ENCODE results near the gene MGLL. TPM values are rescaled to one million over a fixed set of nuclear protein-coding genes. Genes with fewer than 3 reads are reported as not detected.
A peak's percentile ranks its signal among the peaks of the same experiment; 100 is the strongest.

MGLL gene
- total RNA-seq (2021) (0.73 to 0.96 TPM (median 0.94 TPM) in 3 replicates), Bru-seq, nascent RNA (percentile 25 among the genes with signal in this experiment)
- long read RNA-seq, experiment 1, full-length matches to known transcripts = 2 of 5 reads
- long read RNA-seq, experiment 1, partial matches to known transcripts = 0 of 5 reads
- long read RNA-seq, experiment 1, other reads (novel, unspliced or antisense) = 3 of 5 reads
- long read RNA-seq, experiment 2, partial matches to known transcripts = 0 of 3 reads
- long read RNA-seq, experiment 2, other reads (novel, unspliced or antisense) = 3 of 3 reads
- long read RNA-seq, experiment 3, full-length matches to known transcripts = 3 of 3 reads
- long read RNA-seq, experiment 3, partial matches to known transcripts = 0 of 3 reads
- long read RNA-seq, experiment 3, other reads (novel, unspliced or antisense) = 0 of 3 reads

- ChIA-PET CTCF (interaction anchor here (0.9 to 2.3 kb wide), 10 partner anchors 9 to 248 kb away, joined by 3 to 16 read pairs (median 6); no protein-coding TSS in a partner anchor), POLR2A (interaction anchor here (1.5 kb wide), 1 partner anchor 150 kb away, joined by 5 read pairs; no protein-coding TSS in a partner anchor)
- Mint-ChIP-seq H3K4me3 (peak within 1 kb of the TSS; percentile 82), H3K4me1 (peaks cover 29% of the 10 kb centered on the region), H3K36me3 (no peaks in the 10 kb centered on the region), H3K27me3 (ENCODE audit: low read depth) (peaks cover 39% of the 10 kb centered on the region), H3K9me3 (peaks cover 7% of the 10 kb centered on the region), H3K27ac (no peak within 1 kb of the TSS)
- ATAC-seq (peak; percentile 38), DNase-seq (ENCODE audit: low spot score) (peak; percentile 37)
- no peak for TF ChIP-seq ZNF219 (CRISPR knock-in tag; IDR thresholded peaks at IDR 0.05; ENCODE audit: borderline replicate concordance)
- TF ChIP-seq MYBL2 (CRISPR knock-in tag; IDR thresholded peaks at IDR 0.05) = no peak
- TF ChIP-seq ZNF423 (CRISPR knock-in tag; IDR thresholded peaks at IDR 0.05) = 0 out of 2 replicates have a peak, but pooled peaks have one; percentile 43
- TF ChIP-seq NR1H2 (CRISPR knock-in tag; IDR thresholded peaks at IDR 0.05) = no peak
These were observed at the start of gene MGLL for GRCh38 chr3:127822041-127822681. Gene MGLL (minus strand): TSS chr3:127822515. CDS start chr3:127822318, 197 bp downstream.

- Mint-ChIP-seq H3K27ac (no peak overlapping the region), H3K36me3 (no peaks in the 10 kb centered on the region), H3K27me3 (ENCODE audit: low read depth) (peaks cover 3% of the 10 kb centered on the region; the same call in 1 of the 2 replicates), H3K4me1 (peaks cover under 1% of the 10 kb centered on the region), H3K4me3 (no peak overlapping the region), H3K9me3 (no peaks in the 10 kb centered on the region)
- ChIA-PET CTCF (interaction anchor here (1.8 to 1.9 kb wide), 2 partner anchors 79 to 89 kb away, joined by 5 to 10 read pairs; no protein-coding TSS in a partner anchor), POLR2A (no interaction called here)
- ATAC-seq = no peak
- no peak for TF ChIP-seq CREB1 (CRISPR knock-in tag; IDR thresholded peaks at IDR 0.05)
- no peak for DNase-seq (ENCODE audit: low spot score)
These were observed 47.8 kb upstream of the MGLL start for GRCh38 chr3:127870156-127870555.

GRCh38 chr3:127867986-127868385 lies 45.7 kb upstream of the MGLL start:
- Mint-ChIP-seq H3K27ac (no peak overlapping the region), H3K9me3 (no peaks in the 10 kb centered on the region), H3K36me3 (no peaks in the 10 kb centered on the region), H3K27me3 (ENCODE audit: low read depth) (peaks cover 3% of the 10 kb centered on the region; the same call in 1 of the 2 replicates), H3K4me3 (no peak overlapping the region), H3K4me1 (no peaks in the 10 kb centered on the region)
- TF ChIP-seq JUN (CRISPR knock-in tag; IDR thresholded peaks at IDR 0.05) (no peak), RORB (CRISPR knock-in tag; IDR thresholded peaks at IDR 0.05) (no peak), GRHL2 (CRISPR knock-in tag; IDR thresholded peaks at IDR 0.05; ENCODE audit: insufficient replicate concordance, severe bottlenecking) (no peak), ATF1 (CRISPR knock-in tag; IDR thresholded peaks at IDR 0.05) (no peak), NFATC4 (CRISPR knock-in tag; IDR thresholded peaks at IDR 0.05) (no peak)
- ChIA-PET CTCF (interaction anchor here (1.5 kb wide), 1 partner anchor 91 kb away, joined by 3 read pairs; no protein-coding TSS in a partner anchor), POLR2A (no interaction called here)
- ATAC-seq = no peak
- DNase-seq (ENCODE audit: low spot score) = no peak

DNA sequence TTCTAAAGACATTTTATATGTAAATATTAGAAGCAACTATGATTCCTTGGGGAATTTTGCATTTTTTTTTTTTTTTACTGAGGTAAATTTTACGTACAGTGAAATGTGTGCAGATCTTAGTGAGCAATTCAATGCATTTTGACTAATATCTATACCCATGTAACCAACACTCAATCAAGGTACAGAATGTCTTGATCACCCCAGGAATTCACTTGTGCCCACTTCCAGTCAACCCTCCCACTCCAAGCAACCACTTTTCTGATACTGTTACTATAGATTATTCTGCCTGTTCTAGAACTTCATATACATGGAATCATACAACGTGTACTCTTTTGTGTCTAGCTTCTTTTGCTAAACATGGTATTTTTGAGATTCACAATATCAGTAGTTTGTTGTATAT lies 45.1 kb upstream of the MGLL start:
- no peak overlapping the region for H3K4me3 Mint-ChIP-seq
- ChIA-PET CTCF (interaction anchor here (1.5 kb wide), 1 partner anchor 92 kb away, joined by 3 read pairs; no protein-coding TSS in a partner anchor), POLR2A (no interaction called here)
- no peaks in the 10 kb centered on the region for H3K4me1 Mint-ChIP-seq
- no peak overlapping the region for H3K27ac Mint-ChIP-seq
- H3K36me3 Mint-ChIP-seq = no peaks in the 10 kb centered on the region
- H3K27me3 Mint-ChIP-seq (ENCODE audit: low read depth) = peaks cover 3% of the 10 kb centered on the region; the same call in 1 of the 2 replicates
- no peak for ATAC-seq
- no peak for DNase-seq (ENCODE audit: low spot score)
- no peaks in the 10 kb centered on the region for H3K9me3 Mint-ChIP-seq
- TF ChIP-seq TEAD4 (CRISPR knock-in tag; IDR thresholded peaks at IDR 0.05) (no peak), ZNF512 (CRISPR knock-in tag; IDR thresholded peaks at IDR 0.05; ENCODE audit: borderline replicate concordance) (no peak), ATF6 (CRISPR knock-in tag; IDR thresholded peaks at IDR 0.05) (no peak), FOXK1 (CRISPR knock-in tag; IDR thresholded peaks at IDR 0.05) (no peak), SMAD3 (CRISPR knock-in tag; IDR thresholded peaks at IDR 0.05; ENCODE audit: borderline replicate concordance) (no peak), FOXP4 (CRISPR knock-in tag; IDR thresholded peaks at IDR 0.05) (no peak), ETV6 (CRISPR knock-in tag; IDR thresholded peaks at IDR 0.05) (no peak), IRF2 (CRISPR knock-in tag; IDR thresholded peaks at IDR 0.05; ENCODE audit: borderline replicate concordance, low read depth) (no peak), ZNF423 (CRISPR knock-in tag; IDR thresholded peaks at IDR 0.05) (no peak)
- TF ChIP-seq, protein P1, sequence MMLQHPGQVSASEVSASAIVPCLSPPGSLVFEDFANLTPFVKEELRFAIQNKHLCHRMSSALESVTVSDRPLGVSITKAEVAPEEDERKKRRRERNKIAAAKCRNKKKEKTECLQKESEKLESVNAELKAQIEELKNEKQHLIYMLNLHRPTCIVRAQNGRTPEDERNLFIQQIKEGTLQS (CRISPR knock-in tag; conservative IDR thresholded peaks at IDR 0.05) = no peak
